SK-N-MC (cell line): ENCODE measurements around the gene FLNB.

ENCODE experiments used
- EZH2 ChIP-seq: fragments of 200-600 bp; sonication (generic); IDR thresholded peaks from one replicate; pipeline ENCODE4 v1.6.1; 2017; ENCODE audit warnings: antibody characterized with exemption
- POLR2AphosphoS5 ChIP-seq: IDR thresholded peaks from 2 replicates; pipeline ENCODE4 v1.6.1; 2012; ENCODE audit warnings: mild to moderate bottlenecking, low read depth, low read length, borderline replicate concordance

DNA sequence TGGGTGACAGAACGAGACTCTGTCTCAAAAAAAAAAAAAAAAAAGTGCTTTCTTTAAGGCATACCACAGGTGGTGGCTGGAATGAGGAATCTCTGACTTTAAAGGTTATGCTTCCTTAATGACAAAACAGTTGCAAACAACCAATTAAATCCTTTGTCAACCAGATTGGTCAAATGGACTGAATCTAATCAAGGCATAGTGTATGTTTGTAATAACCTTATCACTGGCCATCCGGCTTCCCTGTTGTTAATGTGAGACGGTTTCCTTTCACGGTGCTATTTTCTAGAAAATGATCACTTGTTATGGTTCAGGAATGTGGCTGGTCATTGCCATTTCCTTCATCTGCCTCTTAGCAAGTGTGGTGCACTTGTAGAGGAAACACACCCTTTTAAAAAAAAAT, 75.9 kb downstream of the FLNB start:
- TF ChIP-seq EZH2 (no peak), POLR2AphosphoS5 (no peak)
